NCI-H345 (cell line): Measurements from ENCODE around the gene SYTL1.

ENCODE experiments used
- DNase-seq: peaks from one replicate; lab custom pipeline; 2025; lab: John Stamatoyannopoulos, UW

The SYTL1 gene

DNA sequence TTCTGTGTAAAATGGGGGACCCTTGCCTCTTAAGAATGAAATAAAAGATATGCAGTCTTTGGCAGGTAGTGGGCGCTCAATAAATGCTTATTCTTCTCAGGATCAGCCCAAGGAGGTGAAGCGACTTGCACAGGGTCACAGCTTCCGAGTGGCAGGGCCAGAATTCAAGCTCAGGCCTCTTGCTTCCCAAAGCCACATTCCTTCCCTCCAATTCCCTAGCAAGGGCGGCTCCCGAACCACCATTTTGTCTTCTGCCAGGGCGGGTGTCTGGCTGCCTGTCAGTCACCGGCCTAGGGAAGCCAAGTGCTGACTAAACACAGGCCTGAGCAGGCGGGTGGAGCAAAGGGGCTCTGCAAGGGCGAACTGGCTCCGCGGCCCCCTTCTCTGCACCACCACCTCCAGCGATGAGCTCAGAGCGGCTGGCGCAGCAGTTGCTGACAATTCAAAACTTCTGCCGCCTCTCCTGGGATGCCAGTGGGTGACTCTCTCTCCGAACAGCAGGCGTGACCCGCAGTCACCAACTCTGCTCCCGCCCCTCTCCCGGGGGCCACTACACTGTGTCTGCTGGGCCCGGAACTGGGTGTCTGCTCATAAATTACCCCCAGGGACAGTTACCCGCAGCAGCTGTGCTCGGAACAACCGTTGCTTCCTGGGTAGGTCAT lies 61.4 kb downstream of the SYTL1 start:
- no peak for DNase-seq
